Nephron (organoid): ENCODE measurements around the gene PTGR2.
"Not testable (repeated sequence)": the region's sequence is repeated elsewhere in the genome, so short reads cannot be mapped to it uniquely, and the experiment has no call there.

ENCODE experiments used
- H3K27ac Mint-ChIP-seq, 3 experiments: 2 replicates each; pipeline ENCODE4 v1.8.0; 2020; ENCODE audit warnings: mixed read lengths in 3 of 3, mild to moderate bottlenecking in 2 of 3, moderate library complexity in 1 of 3
- H3K27me3 Mint-ChIP-seq: 2 replicates; pipeline ENCODE4 v1.8.0; 2021; ENCODE audit warnings: low read depth, mild to moderate bottlenecking, moderate library complexity, mixed read lengths
- H3K36me3 Mint-ChIP-seq: 2 replicates; pipeline ENCODE4 v1.8.0; 2020; ENCODE audit warnings: low read depth, mixed read lengths
- H3K4me1 Mint-ChIP-seq: 2 replicates; pipeline ENCODE4 v1.8.0; 2020; ENCODE audit warnings: mixed read lengths
- H3K4me3 Mint-ChIP-seq, 3 experiments: 2 replicates each; pipeline ENCODE4 v1.8.0; 2020; ENCODE audit warnings: mild to moderate bottlenecking in 3 of 3, mixed read lengths in 3 of 3, moderate library complexity in 2 of 3
- H3K9me3 Mint-ChIP-seq: 2 replicates; pipeline ENCODE4 v1.8.0; 2020; ENCODE audit warnings: mixed read lengths
- TF ChIP-seq, protein P1 (sequence below), 3 experiments: fragments of 200-600 bp; sonication (generic); IDR thresholded peaks; one replicate each; pipeline ENCODE4 v1.5.0; 2021; ENCODE audit warnings: antibody characterized with exemption in 3 of 3; ENCODE audit not compliant: unreplicated experiment in 3 of 3

The PTGR2 gene

DNA sequence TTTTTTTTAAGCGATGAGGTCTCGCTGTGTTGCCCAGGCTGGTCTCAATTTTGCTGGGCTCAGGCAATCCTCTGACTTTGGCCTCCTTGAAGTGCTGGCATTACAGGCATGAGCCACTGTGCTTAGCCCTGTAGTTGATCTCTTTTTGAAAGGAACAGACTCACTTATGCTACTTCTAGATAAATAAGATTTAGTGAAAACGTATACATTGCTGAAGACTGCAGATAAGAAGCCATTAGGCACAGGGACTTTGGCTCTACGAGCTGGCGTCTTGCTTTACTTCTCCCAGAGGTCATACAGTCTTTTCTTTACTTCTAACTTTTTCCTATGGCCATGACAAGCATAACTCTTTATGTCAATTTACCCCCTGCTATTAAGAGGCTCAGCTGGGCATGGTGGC lies 9.4 kb downstream of the PTGR2 start:
- H3K9me3 Mint-ChIP-seq = no peaks in the 10 kb centered on the region
- no peaks in the 10 kb centered on the region for H3K27me3 Mint-ChIP-seq
- no peaks in the 10 kb centered on the region for H3K4me1 Mint-ChIP-seq
- H3K4me3 Mint-ChIP-seq = no peak overlapping the region
- H3K36me3 Mint-ChIP-seq = peaks cover 24% of the 10 kb centered on the region
- TF ChIP-seq, protein P1, sequence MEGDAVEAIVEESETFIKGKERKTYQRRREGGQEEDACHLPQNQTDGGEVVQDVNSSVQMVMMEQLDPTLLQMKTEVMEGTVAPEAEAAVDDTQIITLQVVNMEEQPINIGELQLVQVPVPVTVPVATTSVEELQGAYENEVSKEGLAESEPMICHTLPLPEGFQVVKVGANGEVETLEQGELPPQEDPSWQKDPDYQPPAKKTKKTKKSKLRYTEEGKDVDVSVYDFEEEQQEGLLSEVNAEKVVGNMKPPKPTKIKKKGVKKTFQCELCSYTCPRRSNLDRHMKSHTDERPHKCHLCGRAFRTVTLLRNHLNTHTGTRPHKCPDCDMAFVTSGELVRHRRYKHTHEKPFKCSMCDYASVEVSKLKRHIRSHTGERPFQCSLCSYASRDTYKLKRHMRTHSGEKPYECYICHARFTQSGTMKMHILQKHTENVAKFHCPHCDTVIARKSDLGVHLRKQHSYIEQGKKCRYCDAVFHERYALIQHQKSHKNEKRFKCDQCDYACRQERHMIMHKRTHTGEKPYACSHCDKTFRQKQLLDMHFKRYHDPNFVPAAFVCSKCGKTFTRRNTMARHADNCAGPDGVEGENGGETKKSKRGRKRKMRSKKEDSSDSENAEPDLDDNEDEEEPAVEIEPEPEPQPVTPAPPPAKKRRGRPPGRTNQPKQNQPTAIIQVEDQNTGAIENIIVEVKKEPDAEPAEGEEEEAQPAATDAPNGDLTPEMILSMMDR (IDR thresholded peaks at IDR 0.05; ENCODE audit: unreplicated experiment in 3 of 3) = no peak
- no peak overlapping the region for H3K27ac Mint-ChIP-seq

DNA sequence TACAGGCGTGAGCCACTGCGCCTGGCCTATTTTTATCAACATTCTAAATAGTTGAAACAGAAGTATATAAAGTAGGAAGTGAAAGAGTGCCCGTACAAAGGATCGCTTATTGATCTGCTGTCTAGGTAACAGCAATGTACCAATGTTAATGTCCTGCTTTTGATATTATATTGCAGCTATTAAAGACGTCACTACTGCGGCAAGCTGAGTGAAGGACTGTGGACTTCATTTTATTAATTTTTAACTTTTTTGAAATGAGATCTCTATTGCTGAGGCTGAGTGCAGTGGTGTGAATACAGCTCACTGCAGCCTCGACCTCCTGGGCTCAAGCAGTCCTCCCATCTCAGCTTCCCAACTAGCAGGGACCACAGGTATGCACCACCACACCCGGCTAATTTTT lies 10.8 kb downstream of the PTGR2 start:
- Mint-ChIP-seq H3K9me3 (no peaks in the 10 kb centered on the region), H3K4me3 (no peak overlapping the region), H3K36me3 (peaks cover 27% of the 10 kb centered on the region), H3K27me3 (no peaks in the 10 kb centered on the region), H3K27ac (no peak overlapping the region), H3K4me1 (no peaks in the 10 kb centered on the region)
- TF ChIP-seq, protein P1 (IDR thresholded peaks at IDR 0.05; ENCODE audit: unreplicated experiment in 3 of 3) = no peak

DNA sequence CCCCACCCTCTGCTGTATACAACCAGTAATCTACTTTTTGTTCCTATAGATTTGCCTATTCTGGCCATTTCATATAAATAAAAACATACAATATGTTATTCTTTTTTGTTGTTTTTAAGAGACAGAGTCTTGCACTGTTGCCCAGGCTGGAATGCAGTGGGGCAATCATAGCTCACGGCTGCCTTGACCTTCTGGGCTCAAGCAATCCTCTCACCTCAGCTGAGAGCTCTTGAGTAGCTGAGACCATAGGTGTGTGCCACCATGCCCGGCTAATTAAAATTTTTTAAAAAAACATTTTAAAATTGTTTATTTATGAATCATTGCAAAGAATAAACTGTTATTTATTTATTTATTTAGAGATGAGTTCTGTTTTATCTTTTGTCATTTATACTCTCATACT lies 11.6 kb downstream of the PTGR2 start:
- Mint-ChIP-seq H3K27ac (no peak overlapping the region), H3K36me3 (peaks cover 27% of the 10 kb centered on the region), H3K9me3 (no peaks in the 10 kb centered on the region), H3K4me1 (no peaks in the 10 kb centered on the region), H3K4me3 (no peak overlapping the region), H3K27me3 (no peaks in the 10 kb centered on the region)
- TF ChIP-seq, protein P1 (IDR thresholded peaks at IDR 0.05; ENCODE audit: unreplicated experiment in 3 of 3) = no peak

DNA sequence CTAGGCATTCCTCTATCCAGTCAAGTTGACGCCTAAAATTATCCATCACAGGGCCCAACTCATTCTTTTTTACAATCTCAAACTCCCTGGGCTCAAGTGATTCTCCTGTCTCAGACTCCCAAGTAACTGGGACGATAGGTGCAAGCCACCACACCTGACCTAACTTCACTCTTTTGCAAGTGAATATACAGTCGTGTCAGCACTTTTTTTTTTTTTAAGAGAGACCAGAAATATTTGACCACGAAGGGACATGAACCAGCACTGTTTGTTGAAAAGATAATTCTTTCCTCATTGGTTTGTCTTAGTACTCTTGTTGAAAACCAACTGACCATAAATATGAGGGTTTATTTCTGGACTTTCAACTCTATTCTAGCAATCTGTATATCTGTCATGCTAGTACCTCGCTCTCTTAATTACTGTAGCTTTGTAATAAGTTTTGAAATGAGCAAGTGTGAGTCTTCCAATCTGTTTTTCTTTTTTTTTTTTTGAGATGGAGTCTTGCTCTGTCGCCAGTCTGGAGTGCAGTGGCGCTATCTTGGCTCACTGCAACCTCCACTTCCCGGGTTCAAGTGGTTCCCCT lies 14.0 kb downstream of the PTGR2 start:
- no peak overlapping the region for H3K4me3 Mint-ChIP-seq
- no peak overlapping the region for H3K27ac Mint-ChIP-seq
- H3K27me3 Mint-ChIP-seq = no peaks in the 10 kb centered on the region
- TF ChIP-seq, protein P1 (IDR thresholded peaks at IDR 0.05; ENCODE audit: unreplicated experiment in 3 of 3) = no peak
- no peaks in the 10 kb centered on the region for H3K9me3 Mint-ChIP-seq
- peaks cover 30% of the 10 kb centered on the region for H3K36me3 Mint-ChIP-seq
- H3K4me1 Mint-ChIP-seq = no peaks in the 10 kb centered on the region

DNA sequence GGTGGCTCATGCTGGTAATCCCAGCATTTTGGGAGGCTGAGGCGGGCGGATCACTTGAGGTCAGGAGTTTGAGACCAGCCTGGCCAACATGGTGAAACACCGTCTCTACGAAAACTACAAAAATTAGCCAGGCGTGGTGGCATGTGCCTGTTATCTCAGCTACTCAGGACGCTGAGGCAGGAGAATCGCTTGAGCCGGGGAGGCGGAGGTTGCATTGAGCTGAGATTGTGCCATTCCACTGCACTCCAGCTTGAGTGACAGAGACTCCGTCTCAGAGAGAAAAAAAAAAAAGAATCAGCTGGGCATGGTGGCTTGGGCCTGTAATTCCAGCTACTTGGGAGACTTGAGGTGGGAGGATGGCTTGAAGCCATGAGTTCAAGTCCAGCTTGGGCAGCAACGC lies 18.1 kb downstream of the PTGR2 start:
- not testable (repeated sequence) for H3K27ac Mint-ChIP-seq, H3K4me3 Mint-ChIP-seq, H3K4me1 Mint-ChIP-seq, H3K9me3 Mint-ChIP-seq, H3K27me3 Mint-ChIP-seq
- H3K36me3 Mint-ChIP-seq = peaks cover 18% of the 10 kb centered on the region

DNA sequence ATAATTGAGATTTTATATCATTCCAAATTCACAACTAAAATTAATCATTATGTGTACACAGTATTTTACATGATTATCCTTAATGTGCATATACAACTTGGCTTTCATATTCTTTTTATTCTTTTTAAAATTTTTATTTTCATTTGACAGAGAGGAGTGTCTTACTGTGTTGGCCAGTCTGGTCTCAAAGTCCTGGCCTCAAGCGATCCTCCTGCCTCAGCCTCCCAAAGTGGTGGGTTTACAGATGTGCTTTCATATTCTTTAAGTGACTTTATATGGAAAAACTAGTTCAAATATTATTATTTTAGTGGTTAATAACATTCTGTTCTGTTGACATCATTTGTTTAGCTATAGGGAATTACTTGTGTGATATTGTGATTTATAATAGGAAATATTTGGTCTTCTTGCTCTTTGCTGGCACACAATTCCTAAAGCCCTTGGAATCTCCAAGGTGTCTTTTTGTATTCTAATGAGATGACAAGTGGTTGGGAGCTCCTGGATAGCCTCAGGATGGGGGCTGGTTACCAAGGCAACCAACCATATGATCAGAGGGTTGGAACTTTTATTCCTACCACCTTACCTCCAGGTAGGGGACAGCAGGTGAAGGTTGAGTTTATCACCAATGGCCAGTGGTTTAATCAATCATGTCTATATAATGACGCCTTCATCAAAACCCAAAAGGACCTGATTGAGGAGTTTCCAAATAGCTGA lies 19.0 kb downstream of the PTGR2 start:
- no peaks in the 10 kb centered on the region for H3K9me3 Mint-ChIP-seq
- H3K27me3 Mint-ChIP-seq = no peaks in the 10 kb centered on the region
- no peak overlapping the region for H3K4me3 Mint-ChIP-seq
- TF ChIP-seq, protein P1 (IDR thresholded peaks at IDR 0.05; ENCODE audit: unreplicated experiment in 3 of 3) = no peak
- H3K36me3 Mint-ChIP-seq = peaks cover 14% of the 10 kb centered on the region
- no peaks in the 10 kb centered on the region for H3K4me1 Mint-ChIP-seq
- H3K27ac Mint-ChIP-seq = no peak overlapping the region
